ENCODE results near the gene MIA.
A peak's percentile ranks its signal among the peaks of the same experiment; 100 is the strongest.
"Not testable (repeated sequence)": the region's sequence is repeated elsewhere in the genome, so short reads cannot be mapped to it uniquely, and the experiment has no call there.

Gene MIA

GRCh38 chr19:40774916-40775631, at the start of gene MIA:
TSS of gene MIA (plus strand) at chr19:40775521. CDS start at chr19:40775543, 22 bp downstream.
- DNase-seq, result no peak

- DNase-seq, result no peak
Observed at GRCh38 chr19:40726279-40726678, 49.0 kb upstream of the MIA start.

- not testable (repeated sequence) for DNase-seq
Observed at GRCh38 chr19:40730065-40730464, 45.3 kb upstream of the MIA start.

GRCh38 chr19:40732304-40732703, 43.0 kb upstream of the MIA start:
- DNase-seq, result not testable (repeated sequence)

GRCh38 chr19:40733149-40733548, 42.2 kb upstream of the MIA start:
- DNase-seq, result no peak

GRCh38 chr19:40735013-40735771, 40.1 kb upstream of the MIA start:
- DNase-seq, result no peak

GRCh38 chr19:40736661-40737060, 38.7 kb upstream of the MIA start:
- no peak for DNase-seq

GRCh38 chr19:40737102-40737644, 38.1 kb upstream of the MIA start:
- no peak for DNase-seq

GRCh38 chr19:40739030-40739839, 36.1 kb upstream of the MIA start:
- DNase-seq, result no peak

GRCh38 chr19:40739871-40740703, 35.2 kb upstream of the MIA start:
- DNase-seq, result no peak

- DNase-seq, result no peak
Observed at GRCh38 chr19:40740747-40741146, 34.6 kb upstream of the MIA start.

GRCh38 chr19:40741527-40742390, 33.6 kb upstream of the MIA start:
- no peak for DNase-seq

- no peak for DNase-seq
Observed at GRCh38 chr19:40742477-40742876, 32.8 kb upstream of the MIA start.

- no peak for DNase-seq
Observed at GRCh38 chr19:40742886-40743285, 32.4 kb upstream of the MIA start.

- no peak for DNase-seq
Observed at GRCh38 chr19:40743926-40744325, 31.4 kb upstream of the MIA start.

GRCh38 chr19:40744554-40745401, 30.5 kb upstream of the MIA start:
- peak in 1 of 2 donors; percentile 34 for DNase-seq

- no peak for DNase-seq
Observed at GRCh38 chr19:40745402-40745780, 29.9 kb upstream of the MIA start.

GRCh38 chr19:40747536-40747935, 27.8 kb upstream of the MIA start:
- DNase-seq, result no peak

GRCh38 chr19:40750058-40750873, 25.1 kb upstream of the MIA start, which contains the start of gene ACTMAP:
TSS of gene ACTMAP (minus strand) at chr19:40750477. CDS start at chr19:40749803, 674 bp downstream.
- DNase-seq, result peak; percentile 99
